IMR-90 (cell line): ENCODE data around the gene PLXNB3. TPM values are rescaled to one million over a fixed set of nuclear protein-coding genes. Genes with fewer than 3 reads are reported as not detected.

ENCODE experiments used
- ATAC-seq: fragments of 200-7000 bp; cut with Tn5 transposase; 2 replicates; pipeline ENCODE4 v1.9.1; 2020; ENCODE audit warnings: low read depth, mild to moderate bottlenecking, moderate library complexity
- BruUV-seq: library from RNA; stranded (reverse); fragments of 400-500 nt; replicated peaks from 2 replicates; lab custom pipeline; 2021; lab: Mats Ljungman, UMichigan
- CTCF ChIA-PET: fragments of 300-600 bp; formaldehyde crosslinking; extraction: SDS; loops from one replicate; lab custom pipeline; 2021; ENCODE audit warnings: antibody characterized with exemption; lab: Yijun Ruan, JAX
- POLR2A ChIA-PET: fragments of 300-600 bp; sonication (Branson Sonifier 250); formaldehyde crosslinking; loops from one replicate; lab custom pipeline; 2022; ENCODE audit warnings: antibody characterized with exemption; ENCODE audit not compliant: unreplicated experiment; lab: Charles Lee
- DNase-seq: peaks from one replicate; pipeline ENCODE4 v3.0.0; 2013
- H2AFZ ChIP-seq: replicated peaks from 2 replicates; pipeline ENCODE3; 2013; ENCODE audit warnings: low read length, mild to moderate bottlenecking; ENCODE audit not compliant: poor library complexity
- H2AK5ac ChIP-seq: 2 replicates; pipeline ENCODE4 v1.6.1; 2013; ENCODE audit warnings: low read depth, low read length, inconsistent platforms
- H2AK9ac ChIP-seq: replicated peaks from 2 replicates; pipeline ENCODE3; 2013; ENCODE audit warnings: mild to moderate bottlenecking, low read depth, low read length, moderate library complexity; ENCODE audit not compliant: poor library complexity
- H2BK120ac ChIP-seq: 2 replicates; pipeline ENCODE4 v1.6.1; 2013; ENCODE audit warnings: low read depth, low read length, inconsistent platforms
- H2BK15ac ChIP-seq: 3 replicates; pipeline ENCODE4 v1.6.1; 2013; ENCODE audit warnings: low read depth, low read length, inconsistent platforms
- H2BK20ac ChIP-seq: 2 replicates; pipeline ENCODE4 v1.6.1; 2013; ENCODE audit warnings: low read depth, mild to moderate bottlenecking, inconsistent platforms, low read length, moderate library complexity
- H2BK5ac ChIP-seq: 2 replicates; pipeline ENCODE4 v1.6.1; 2013; ENCODE audit warnings: mild to moderate bottlenecking, low read depth, low read length, inconsistent platforms; ENCODE audit not compliant: poor library complexity, severe bottlenecking
- H3K14ac ChIP-seq: replicated peaks from 2 replicates; pipeline ENCODE4 v1.6.1; 2013; ENCODE audit warnings: low read depth, low read length, inconsistent platforms
- H3K18ac ChIP-seq: 2 replicates; pipeline ENCODE4 v1.6.1; 2013; ENCODE audit warnings: low read depth, low read length, control low read depth
- H3K23ac ChIP-seq: 2 replicates; pipeline ENCODE4 v1.6.1; 2013; ENCODE audit warnings: low read depth, low read length, inconsistent platforms
- H3K27ac ChIP-seq: 2 replicates; pipeline ENCODE4 v1.5.1; 2013; ENCODE audit warnings: mild to moderate bottlenecking, control low read depth, low read length; ENCODE audit not compliant: insufficient read depth
- H3K27me3 ChIP-seq: 2 replicates; pipeline ENCODE4 v1.6.1; 2013; ENCODE audit warnings: low read length; ENCODE audit not compliant: control insufficient read depth, insufficient read depth
- H3K36me3 ChIP-seq: 2 replicates; pipeline ENCODE4 v1.6.1; 2013; ENCODE audit warnings: low read length, mixed read lengths; ENCODE audit not compliant: control insufficient read depth, insufficient read depth
- H3K4ac ChIP-seq: 2 replicates; pipeline ENCODE4 v1.6.1; 2013; ENCODE audit warnings: low read depth, low read length, inconsistent platforms
- H3K4me1 ChIP-seq: 2 replicates; pipeline ENCODE4 v1.6.1; 2013; ENCODE audit warnings: low read length, mixed read lengths; ENCODE audit not compliant: control insufficient read depth, insufficient read depth
- H3K4me2 ChIP-seq: 2 replicates; pipeline ENCODE4 v1.6.1; 2013; ENCODE audit warnings: low read depth, mild to moderate bottlenecking, control low read depth, low read length, moderate library complexity
- H3K4me3 ChIP-seq: 2 replicates; pipeline ENCODE4 v1.5.1; 2013; ENCODE audit warnings: low read depth, mild to moderate bottlenecking, control low read depth, low read length, moderate library complexity; ENCODE audit not compliant: insufficient read depth
- H3K56ac ChIP-seq: 2 replicates; pipeline ENCODE4 v1.6.1; 2013; ENCODE audit warnings: low read length, inconsistent platforms; ENCODE audit not compliant: insufficient read depth; ENCODE audit errors: extremely low read depth
- H3K79me1 ChIP-seq, 2 experiments: 2 replicates each; pipeline ENCODE4 v1.6.1; 2013; ENCODE audit warnings: low read length in 2 of 2, inconsistent platforms in 1 of 2, low read depth in 1 of 2
- H3K9ac ChIP-seq: 2 replicates; pipeline ENCODE4 v1.6.1; 2013; ENCODE audit warnings: low read depth, low read length, control low read depth
- H3K9me1 ChIP-seq: 2 replicates; pipeline ENCODE4 v1.6.1; 2013; ENCODE audit warnings: low read length, inconsistent platforms; ENCODE audit not compliant: insufficient read depth
- H3K9me3 ChIP-seq: 2 replicates; pipeline ENCODE4 v1.6.1; 2013; ENCODE audit warnings: low read length; ENCODE audit not compliant: control insufficient read depth, insufficient read depth
- H4K20me1 ChIP-seq: 2 replicates; pipeline ENCODE4 v1.6.1; 2013; ENCODE audit warnings: low read length, inconsistent platforms; ENCODE audit not compliant: insufficient read depth
- H4K5ac ChIP-seq: 2 replicates; pipeline ENCODE4 v1.6.1; 2013; ENCODE audit warnings: mild to moderate bottlenecking, low read depth, low read length, control low read depth
- H4K8ac ChIP-seq, 2 experiments: 2 replicates each; pipeline ENCODE4 v1.6.1; 2013; ENCODE audit warnings: low read depth in 2 of 2, low read length in 2 of 2, control low read depth in 1 of 2, inconsistent platforms in 1 of 2
- H4K91ac ChIP-seq: 2 replicates; pipeline ENCODE4 v1.6.1; 2013; ENCODE audit warnings: low read depth, low read length, inconsistent platforms; ENCODE audit not compliant: insufficient read depth
- BHLHE40 ChIP-seq: fragments of 150-350 bp; IDR thresholded peaks from 2 replicates; pipeline ENCODE4 v1.6.1; 2016; ENCODE audit warnings: mild to moderate bottlenecking, low read depth, low read length
- CEBPB ChIP-seq: IDR thresholded peaks from 2 replicates; pipeline ENCODE4 v1.6.1; 2012; ENCODE audit warnings: low read depth, low read length, improper control_type of control experiment
- CHD1 ChIP-seq: IDR thresholded peaks from 2 replicates; pipeline ENCODE4 v1.6.1; 2012; ENCODE audit warnings: low read depth, low read length, improper control_type of control experiment
- ELK1 ChIP-seq: fragments of 150-350 bp; IDR thresholded peaks from 2 replicates; pipeline ENCODE4 v1.6.1; 2016; ENCODE audit warnings: low read depth, mild to moderate bottlenecking, low read length, moderate library complexity, borderline replicate concordance
- MAZ ChIP-seq: IDR thresholded peaks from 2 replicates; pipeline ENCODE4 v1.6.1; 2012; ENCODE audit warnings: low read depth, mild to moderate bottlenecking, low read length, improper control_type of control experiment, moderate library complexity, borderline replicate concordance
- MXI1 ChIP-seq: IDR thresholded peaks from 2 replicates; pipeline ENCODE4 v1.6.1; 2012; ENCODE audit warnings: low read depth, mild to moderate bottlenecking, low read length, moderate library complexity, borderline replicate concordance
- NFE2L2 ChIP-seq: fragments of 150-350 bp; IDR thresholded peaks from 2 replicates; pipeline ENCODE4 v1.6.1; 2016; ENCODE audit warnings: low read depth, mild to moderate bottlenecking, low read length
- POLR2A ChIP-seq: IDR thresholded peaks from 2 replicates; pipeline ENCODE4 v1.6.1; 2012; ENCODE audit warnings: mild to moderate bottlenecking, low read depth, low read length
- RCOR1 ChIP-seq: IDR thresholded peaks from 2 replicates; pipeline ENCODE4 v1.6.1; 2012; ENCODE audit warnings: mild to moderate bottlenecking, low read length, improper control_type of control experiment; ENCODE audit not compliant: insufficient replicate concordance
- RFX5 ChIP-seq: IDR thresholded peaks from 2 replicates; pipeline ENCODE4 v1.8.0; 2012; ENCODE audit warnings: low read depth, mild to moderate bottlenecking, low read length, moderate library complexity
- SMC3 ChIP-seq: fragments of 150-350 bp; IDR thresholded peaks from 2 replicates; pipeline ENCODE4 v1.6.1; 2016; ENCODE audit warnings: low read depth, mild to moderate bottlenecking, antibody characterized with exemption, low read length, moderate library complexity
- USF2 ChIP-seq: fragments of 150-350 bp; IDR thresholded peaks from 2 replicates; pipeline ENCODE4 v1.6.1; 2017; ENCODE audit warnings: mild to moderate bottlenecking, antibody characterized with exemption, low read length, low read depth
- WGBS, 2 experiments: methylation state at CpG; one replicate each; pipeline versions ENCODE4 v1.1.5 to v1.1.7; 2013; ENCODE audit warnings: missing lambda C conversion rate in 2 of 2; ENCODE audit not compliant: insufficient read length in 1 of 2; ENCODE audit errors: extremely low coverage in 2 of 2; 5-methylcytosine and 5-hydroxymethylcytosine counted together
- dilution Hi-C: fragments of 300-500 bp; cut with HindIII; formaldehyde crosslinking; loops from one replicate; pipeline ENCODE4 v1.14.3; 2018; ENCODE audit warnings: low sequenced_read_pairs; ENCODE audit not compliant: unreplicated experiment
- in situ Hi-C: fragments of 300-500 bp; cut with MboI; formaldehyde crosslinking; loops from 3 replicates; pipeline ENCODE4 v1.14.3; 2019; ENCODE audit warnings: low sequenced_read_pairs, inconsistent platforms, mixed read lengths
- intact Hi-C: fragments of 100-400 bp; cut with micrococcal nuclease; formaldehyde crosslinking; loops from 2 replicates; pipeline ENCODE4 v1.10.0; 2022
- polyA plus RNA-seq, 3 experiments: library from polyadenylated mRNA; depleted of rRNA; stranded (reverse); fragments of >200 nt; gene quantifications; 2 replicates each; pipeline ENCODE4 v1.2.3, GENCODE V29; 2012; ENCODE audit warnings: low replicate concordance in 1 of 3
- total RNA-seq: library from RNA; depleted of rRNA; stranded (reverse); fragments of >200 nt; gene quantifications from 2 replicates; pipeline ENCODE4 v1.2.3, GENCODE V29; 2012

Gene PLXNB3
- total and polyA plus RNA-seq, 2 of the 4 experiments (the other 2 are of a cell fraction), result 0.36 to 22.3 TPM

- H3K18ac ChIP-seq, result no peak overlapping the region
- H3K27ac ChIP-seq, result no peak overlapping the region
- H2BK20ac ChIP-seq, result no peak overlapping the region
- no peak overlapping the region for H2AK9ac ChIP-seq
- in situ Hi-C loops, result no loop called here
- DNase-seq, result no peak
- no peak overlapping the region for H4K91ac ChIP-seq
- no peak overlapping the region for H2AFZ ChIP-seq
- H2AK5ac ChIP-seq, result no peak overlapping the region
- no peak overlapping the region for H3K9ac ChIP-seq
- no peaks in the 10 kb centered on the region; the same call in 1 of the 2 replicates for H3K9me3 ChIP-seq
- H4K5ac ChIP-seq, result no peak overlapping the region
- no peak overlapping the region for H3K4me3 ChIP-seq
- H3K4me2 ChIP-seq, result no peak overlapping the region
- H3K14ac ChIP-seq, result no peak overlapping the region
- H3K9me1 ChIP-seq, result no peaks in the 10 kb centered on the region
- dilution Hi-C loops, result no loop called here
- no peaks in the 10 kb centered on the region for H3K36me3 ChIP-seq
- intact Hi-C loops, result no loop called here
- ChIA-PET POLR2A (no interaction called here), CTCF (no interaction called here)
- ATAC-seq, result no peak
- H3K56ac ChIP-seq, result no peak overlapping the region
- H2BK15ac ChIP-seq, result no peak overlapping the region
- no peak overlapping the region for H2BK120ac ChIP-seq
- peaks cover 2% of the 10 kb centered on the region; the same call in 1 of the 2 replicates for H3K27me3 ChIP-seq
- no peaks in the 10 kb centered on the region for H3K79me1 ChIP-seq
- WGBS, 2 experiments, result 100% methylated on average over 2 of the region's 3 CpGs; no CpG with 5 or more reads in 1 of the 2 experiments
- H3K4ac ChIP-seq, result no peak overlapping the region
- no peaks in the 10 kb centered on the region for H4K20me1 ChIP-seq
- TF ChIP-seq RCOR1 (no peak), CHD1 (no peak), USF2 (no peak), NFE2L2 (no peak), ELK1 (no peak), POLR2A (no peak), MAZ (no peak), MXI1 (no peak), CEBPB (no peak), BHLHE40 (no peak), RFX5 (no peak), SMC3 (no peak)
- no TSS peak for BruUV-seq
- no peak overlapping the region for H3K23ac ChIP-seq
- H4K8ac ChIP-seq, result no peak overlapping the region
- no peak overlapping the region for H2BK5ac ChIP-seq
- peaks cover 3% of the 10 kb centered on the region; the same call in 1 of the 2 replicates for H3K4me1 ChIP-seq
These were observed 17.7 kb upstream of the PLXNB3 start for GRCh38 chrX:153746359-153746758.
